ENCODE measurements around the gene ALOX15B.

- TF ChIP-seq CTCF (conservative IDR thresholded peaks at IDR 0.05 in 1 of 2, IDR thresholded peaks at IDR 0.05 in 1 of 2; ENCODE audit: low read depth in 1 of 2, low read length in 2 of 2) (no peak), EZH2 (IDR thresholded peaks at IDR 0.05; ENCODE audit: low read length, missing control alignments) (no peak)
These were observed at the start of gene ALOX15B for GRCh38 chr17:8038954-8039610.
